ENCODE measurements around the gene TWF1.
"Not testable (repeated sequence)": the region's sequence is repeated elsewhere in the genome, so short reads cannot be mapped to it uniquely, and the experiment has no call there.

Gene TWF1

GRCh38 chr12:43805860-43806736 is at the start of gene TWF1:
Gene TWF1 (minus strand): TSS chr12:43806317. CDS start chr12:43806245, 72 bp downstream.
- DNase-seq, result peak; percentile 88

- no peak for DNase-seq
These were observed 46.6 kb upstream of the TWF1 start for GRCh38 chr12:43852744-43853143.

GRCh38 chr12:43848786-43849185 is 42.7 kb upstream of the TWF1 start:
- DNase-seq, result no peak

GRCh38 chr12:43848226-43848507 is 42.0 kb upstream of the TWF1 start:
- DNase-seq, result no peak

DNA sequence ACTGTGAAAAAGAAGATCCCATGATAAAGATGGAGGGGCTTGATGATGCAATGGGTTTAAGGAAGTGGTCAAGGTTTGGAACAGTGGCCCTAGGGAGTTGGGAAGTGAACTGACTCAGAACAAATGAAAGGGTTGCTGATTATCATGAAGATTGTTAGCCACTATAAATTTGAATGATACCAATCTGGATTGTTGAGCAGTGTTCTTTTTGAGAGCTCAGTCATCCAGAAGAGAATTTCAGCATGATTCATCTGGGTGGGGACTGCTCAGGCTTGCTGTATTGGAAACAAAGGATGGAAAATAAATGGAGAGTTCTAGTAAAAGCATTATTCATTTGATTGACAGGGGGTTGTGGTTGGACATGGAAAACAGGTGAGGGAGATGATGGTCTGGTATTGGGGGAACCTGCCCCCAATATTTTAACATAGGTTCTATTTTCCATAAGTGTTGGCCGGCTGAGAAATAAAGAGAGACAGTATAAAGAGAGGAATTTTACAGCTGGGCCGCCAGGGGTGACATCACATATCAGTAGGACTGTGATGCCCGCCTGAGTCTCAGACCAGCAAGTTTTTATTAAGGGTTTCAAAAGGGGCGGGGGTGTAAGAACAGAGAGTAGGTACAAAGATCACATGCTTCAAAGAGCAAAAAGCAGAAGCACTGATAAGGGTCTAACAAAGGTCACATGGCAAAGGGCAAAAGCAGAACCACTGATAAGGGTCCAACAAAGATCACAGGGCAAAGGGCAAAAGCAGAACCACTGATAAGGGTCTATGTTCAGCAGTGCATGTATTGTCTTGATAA is 41.5 kb upstream of the TWF1 start:
- DNase-seq, result not testable (repeated sequence)

DNA sequence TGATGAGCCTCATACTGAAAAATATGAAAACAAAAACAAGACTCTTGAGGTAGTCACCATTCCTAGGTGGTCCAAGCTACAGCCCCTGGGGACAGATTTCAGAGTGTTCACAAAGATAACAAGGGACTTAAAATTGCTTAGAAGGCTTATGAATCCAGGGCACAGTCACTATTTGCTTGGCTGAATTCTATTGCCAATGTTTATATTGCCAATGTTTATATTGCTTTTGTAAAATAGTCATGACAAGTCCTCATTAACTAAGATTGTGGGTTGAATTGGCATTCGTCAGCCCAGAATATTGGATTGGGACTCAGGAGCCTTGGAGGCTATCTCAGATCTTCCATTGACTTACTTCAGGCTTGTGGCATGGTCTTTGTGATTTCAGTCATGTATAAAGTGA is 36.1 kb upstream of the TWF1 start:
- no peak for DNase-seq

GRCh38 chr12:43841253-43841652 is 35.1 kb upstream of the TWF1 start:
- no peak for DNase-seq

GRCh38 chr12:43840338-43840737 is 34.2 kb upstream of the TWF1 start:
- no peak for DNase-seq

DNA sequence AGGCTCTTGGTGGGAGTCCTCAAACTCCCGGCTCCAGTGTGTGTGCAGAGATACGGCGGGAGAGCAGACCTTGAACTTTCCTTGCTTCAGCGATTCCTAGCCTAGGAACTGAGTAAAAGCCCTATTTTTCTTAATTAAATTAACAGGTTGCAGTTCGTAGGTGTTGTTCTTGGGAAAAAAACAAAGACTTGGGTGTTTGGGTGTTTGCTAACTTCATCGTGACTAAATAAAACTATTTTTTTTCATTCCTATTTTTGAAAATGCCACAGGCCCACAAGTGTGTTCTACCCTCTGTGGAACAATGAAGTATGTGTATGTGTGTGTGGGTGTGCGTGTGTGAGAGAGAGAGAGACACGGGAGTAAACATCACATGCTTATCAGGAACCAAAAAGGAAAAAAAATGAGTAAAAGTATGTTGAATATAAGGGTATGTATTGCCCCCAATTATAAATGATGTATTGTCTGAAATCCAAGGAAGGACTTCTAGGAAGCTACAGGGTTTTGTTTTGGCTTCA is 30.4 kb upstream of the TWF1 start:
- no peak for DNase-seq

DNA sequence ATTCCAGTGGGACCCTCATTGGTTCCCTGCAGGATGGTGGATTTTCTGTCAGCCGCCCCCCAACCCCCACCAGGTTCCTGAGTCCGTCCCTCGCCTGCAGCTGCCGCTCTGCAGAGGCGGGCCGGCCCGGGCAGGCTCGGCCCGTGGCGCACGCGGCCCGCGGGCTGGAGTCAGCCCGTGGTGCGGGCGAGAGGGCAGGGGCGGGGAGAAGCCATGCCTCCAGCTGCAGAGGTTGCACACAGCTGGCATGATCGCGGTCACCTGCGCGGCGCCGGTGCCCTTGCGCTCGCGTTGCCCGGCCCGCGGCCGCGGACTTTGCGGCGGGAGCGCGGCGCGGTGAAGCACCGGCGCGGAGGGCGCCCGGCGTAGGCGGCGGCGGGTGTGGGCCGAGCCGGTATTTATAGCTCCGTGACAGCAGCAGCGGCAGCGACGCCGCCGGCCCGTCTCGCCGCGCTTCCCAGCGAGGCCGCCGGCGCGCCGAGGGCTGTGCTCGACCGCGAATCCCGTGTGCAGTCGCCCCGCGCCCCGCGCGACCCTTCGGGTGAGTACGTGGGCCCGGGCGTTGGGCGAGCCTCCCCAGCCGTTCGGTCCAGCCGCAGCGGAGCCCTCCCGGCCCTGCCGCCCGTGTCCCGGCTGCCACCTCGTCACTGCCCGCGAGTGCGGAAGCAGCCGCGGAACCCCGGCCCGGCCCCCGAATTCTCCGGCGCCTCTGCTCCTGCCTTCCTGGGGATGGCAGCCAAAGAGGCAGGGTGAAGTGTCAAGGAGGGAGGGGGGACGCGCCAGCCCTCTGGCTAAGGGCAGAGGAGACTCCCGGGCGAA is 29.7 kb upstream of the TWF1 start, which contains the start of gene TMEM117:
TSS of gene TMEM117 (plus strand) at position 426 of the 819 bp plus-strand sequence.
- DNase-seq, result peak; percentile 49

DNA sequence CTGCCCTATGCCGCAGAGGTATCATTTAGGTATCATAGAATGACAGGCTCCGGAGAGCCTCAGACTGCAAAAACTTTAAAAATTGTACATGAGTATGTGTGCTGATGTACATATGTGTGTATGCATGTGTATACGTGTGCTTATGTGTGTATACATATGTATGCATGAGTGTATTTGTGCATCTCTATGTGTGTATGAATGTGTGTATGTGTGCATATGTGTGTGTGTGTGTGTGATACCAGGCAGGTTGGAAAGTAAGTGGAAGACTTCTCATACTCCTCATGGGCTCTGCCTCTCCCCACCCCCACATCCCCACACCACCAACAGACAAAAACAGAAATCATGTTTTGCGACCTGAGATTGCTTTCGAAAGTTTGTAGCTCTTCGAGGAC is 29.1 kb upstream of the TWF1 start:
- DNase-seq, result no peak

DNA sequence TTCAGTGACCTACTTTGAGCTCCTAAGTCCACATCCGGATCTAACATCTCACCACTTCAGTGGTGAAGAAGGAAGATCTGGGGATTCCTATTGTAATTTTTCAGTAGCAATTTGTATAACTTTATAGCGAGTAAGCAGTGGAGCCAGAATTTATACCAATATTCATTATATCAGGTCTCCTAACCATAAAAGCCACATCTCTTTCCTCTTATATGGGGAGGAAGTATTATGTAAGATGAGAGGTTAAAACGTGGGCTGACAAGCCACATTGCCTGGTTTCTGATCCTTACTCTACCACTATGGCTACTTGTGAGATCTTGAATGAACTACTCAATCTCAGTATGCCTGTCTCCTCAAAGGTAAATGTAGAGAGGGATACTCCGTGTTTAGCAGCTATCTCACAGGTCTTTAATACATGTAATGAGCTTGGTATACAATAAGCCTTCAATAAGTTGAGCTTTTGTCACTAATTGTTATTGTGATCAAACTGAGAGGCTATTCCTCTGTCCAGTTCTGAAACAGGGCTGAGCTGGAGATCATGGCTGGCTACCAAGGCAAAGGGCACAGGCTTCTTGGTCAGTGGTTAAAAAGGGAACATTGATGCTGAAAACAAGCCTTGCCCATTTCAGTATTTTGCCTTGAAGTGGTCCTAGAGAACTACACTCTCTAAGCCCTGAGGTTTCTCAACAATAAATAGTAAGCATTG is 26.5 kb upstream of the TWF1 start:
- DNase-seq, result no peak

DNA sequence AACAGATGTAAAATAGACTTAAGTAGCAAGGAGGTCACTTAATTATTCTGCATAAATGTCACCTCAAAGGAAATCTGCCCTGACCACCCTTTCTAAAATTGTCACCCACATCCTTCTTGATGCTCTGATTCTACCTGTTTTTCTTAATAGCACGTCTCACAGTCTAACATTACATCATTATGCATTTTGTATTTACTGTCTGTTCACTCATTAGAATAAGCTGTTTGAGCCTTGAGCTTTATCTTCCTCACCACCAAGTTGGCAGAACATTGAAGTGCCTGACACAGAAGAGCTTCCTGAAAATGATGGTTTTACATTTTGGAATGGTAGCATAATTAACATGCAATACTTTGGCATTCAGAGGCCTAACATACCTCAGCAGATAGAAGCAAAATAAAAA is 21.0 kb upstream of the TWF1 start:
- no peak for DNase-seq

- DNase-seq, result no peak
These were observed 20.6 kb upstream of the TWF1 start for GRCh38 chr12:43826681-43827080.

GRCh38 chr12:43824207-43824775 is 18.2 kb upstream of the TWF1 start:
- no peak for DNase-seq

- DNase-seq, result no peak
These were observed 10.1 kb upstream of the TWF1 start for GRCh38 chr12:43816168-43816567.

- no peak for DNase-seq
These were observed 9.3 kb upstream of the TWF1 start for GRCh38 chr12:43815416-43815815.

- DNase-seq, result no peak
These were observed 6.8 kb upstream of the TWF1 start for GRCh38 chr12:43812926-43813325.

GRCh38 chr12:43812057-43812456 is 5.9 kb upstream of the TWF1 start:
- no peak for DNase-seq

- DNase-seq, result no peak
These were observed 1.3 kb upstream of the TWF1 start for GRCh38 chr12:43807386-43807785.

DNA sequence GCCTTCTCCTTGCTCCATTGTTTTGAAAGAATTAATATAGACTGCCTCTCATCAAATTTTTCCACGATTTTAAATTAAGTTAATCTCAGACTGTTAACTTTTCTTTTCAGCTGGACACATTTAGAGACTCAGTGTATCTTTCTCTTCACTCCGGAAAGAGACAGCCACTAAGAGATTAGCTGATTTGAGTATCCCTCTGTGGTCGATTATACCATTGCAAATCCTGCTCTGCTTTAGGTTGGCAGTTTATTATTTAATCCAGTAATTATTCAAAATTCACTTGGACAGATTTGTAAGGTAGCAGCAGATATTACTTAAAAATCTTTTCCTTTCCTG is 588 bp upstream of the TWF1 start:
- DNase-seq, result peak; percentile 5
